Liver (tissue), 9 donors: Measurements from ENCODE around the gene SNRK. TPM values are rescaled to one million over a fixed set of nuclear protein-coding genes. Genes with fewer than 3 reads are reported as not detected.

Source experiments
- DNase-seq: peaks from one replicate; pipeline ENCODE4 v3.0.0-alpha.2; 2017; ENCODE audit warnings: low spot score
- H3K27ac ChIP-seq, 2 donors: one replicate each; pipeline ENCODE4 v1.7.0; 2013; ENCODE audit warnings: inconsistent platforms in 2 of 2, low read length in 2 of 2, control low read depth in 1 of 2, low read depth in 1 of 2, mild to moderate bottlenecking in 1 of 2
- H3K27me3 ChIP-seq, 4 donors: one replicate each; pipeline versions ENCODE4 v1.6.1 to v1.7.0; 2013; ENCODE audit warnings: low read length in 3 of 4, inconsistent platforms in 1 of 4, mild to moderate bottlenecking in 1 of 4, moderate library complexity in 1 of 4; ENCODE audit not compliant: control insufficient read depth in 4 of 4, insufficient read depth in 4 of 4
- H3K36me3 ChIP-seq, 4 donors: one replicate each; pipeline versions ENCODE4 v1.6.1 to v1.7.0; 2013; ENCODE audit warnings: low read length in 3 of 4, mild to moderate bottlenecking in 3 of 4, low read depth in 1 of 4, moderate library complexity in 1 of 4; ENCODE audit not compliant: control insufficient read depth in 4 of 4, insufficient read depth in 3 of 4
- H3K4me1 ChIP-seq, 4 donors: one replicate each; pipeline versions ENCODE4 v1.6.1 to v1.7.0; 2013; ENCODE audit warnings: low read length in 3 of 4, mild to moderate bottlenecking in 3 of 4, moderate library complexity in 1 of 4; ENCODE audit not compliant: control insufficient read depth in 4 of 4, insufficient read depth in 4 of 4
- H3K4me3 ChIP-seq, 3 donors: one replicate each; pipeline versions ENCODE4 v1.6.1 to v1.7.0; 2013; ENCODE audit warnings: low read length in 3 of 3, control low read depth in 1 of 3, low read depth in 1 of 3, mild to moderate bottlenecking in 1 of 3
- H3K9ac ChIP-seq, 2 donors: one replicate each; pipeline ENCODE4 v1.7.0; 2013; ENCODE audit warnings: low read length in 2 of 2, mild to moderate bottlenecking in 2 of 2, moderate library complexity in 2 of 2, control low read depth in 1 of 2, low read depth in 1 of 2
- H3K9me3 ChIP-seq, 4 donors: one replicate each; pipeline versions ENCODE4 v1.6.1 to v1.7.0; 2013; ENCODE audit warnings: low read length in 3 of 4; ENCODE audit not compliant: control insufficient read depth in 4 of 4
- EGR1 ChIP-seq, 2 donors: IDR thresholded peaks; 2 replicates each; pipeline ENCODE4 v1.6.1; 2016 to 2018; ENCODE audit warnings: antibody characterized with exemption in 2 of 2, low read depth in 2 of 2
- FOXA1 ChIP-seq: IDR thresholded peaks from 2 replicates; pipeline ENCODE4 v1.6.1; 2016; ENCODE audit warnings: antibody characterized with exemption
- FOXA2 ChIP-seq: IDR thresholded peaks from 2 replicates; pipeline ENCODE4 v1.6.1; 2016; ENCODE audit warnings: antibody characterized with exemption
- GABPA ChIP-seq, 2 donors: IDR thresholded peaks in 1 of 2; conservative IDR thresholded peaks in 1 of 2; 2 replicates each; pipeline ENCODE4 v1.6.1; 2016; ENCODE audit warnings: antibody characterized with exemption in 2 of 2, mild to moderate bottlenecking in 1 of 2, moderate library complexity in 1 of 2
- HNF4A ChIP-seq, 2 donors: conservative IDR thresholded peaks; 2 replicates each; pipeline ENCODE4 v1.6.1; 2016; ENCODE audit warnings: antibody characterized with exemption in 2 of 2, mild to moderate bottlenecking in 2 of 2
- HNF4G ChIP-seq: IDR thresholded peaks from 2 replicates; pipeline ENCODE4 v1.6.1; 2016; ENCODE audit warnings: antibody characterized with exemption
- JUND ChIP-seq, 2 donors: IDR thresholded peaks; 2 replicates each; pipeline ENCODE4 v1.6.1; 2016; ENCODE audit warnings: antibody characterized with exemption in 2 of 2
- NR2F2 ChIP-seq: IDR thresholded peaks from 2 replicates; pipeline ENCODE4 v1.6.1; 2016; ENCODE audit warnings: antibody characterized with exemption
- RAD21 ChIP-seq, 2 donors: IDR thresholded peaks; 2 replicates each; pipeline ENCODE4 v1.6.1; 2016; ENCODE audit warnings: antibody characterized with exemption in 2 of 2, mild to moderate bottlenecking in 2 of 2
- SP1 ChIP-seq: IDR thresholded peaks from 2 replicates; pipeline ENCODE4 v1.6.1; 2018; ENCODE audit warnings: antibody characterized with exemption, mild to moderate bottlenecking
- TAF1 ChIP-seq: conservative IDR thresholded peaks from 2 replicates; pipeline ENCODE4 v1.6.1; 2016; ENCODE audit warnings: antibody characterized with exemption, mild to moderate bottlenecking
- YY1 ChIP-seq: IDR thresholded peaks from 2 replicates; pipeline ENCODE4 v1.6.1; 2016; ENCODE audit warnings: antibody characterized with exemption, mild to moderate bottlenecking
- polyA plus RNA-seq, 2 donors: library from polyadenylated mRNA; stranded (reverse) in 1 of 2; unstranded in 1 of 2; fragments of 200-250 nt in 1 of 2; fragments of >200 nt in 1 of 2; fragmentation: Nextera tagmentation in 1 of 2; extraction: Ambion mirVana in 1 of 2; gene quantifications; one replicate each; pipeline versions ENCODE4 v1.2.1 to v1.2.3, GENCODE V29; 2013 to 2015
- total RNA-seq, 2 donors: library from RNA; depleted of rRNA; stranded (reverse); fragments of >200 nt; gene quantifications; one replicate each; pipeline ENCODE4 v1.2.3, GENCODE V29; 2014
- TF ChIP-seq, protein P1 (sequence below): IDR thresholded peaks from 2 replicates; pipeline ENCODE4 v1.6.1; 2016; ENCODE audit warnings: antibody characterized with exemption
- TF ChIP-seq, protein P2 (sequence below): fragments of 150-350 bp; IDR thresholded peaks from 2 replicates; pipeline ENCODE4 v1.5.1; 2017; ENCODE audit warnings: improper control_type of control experiment, low read depth, low read length; ENCODE audit not compliant: missing input control
- TF ChIP-seq, protein P3 (sequence below): IDR thresholded peaks from 2 replicates; pipeline ENCODE4 v1.6.1; 2016; ENCODE audit warnings: antibody characterized with exemption
- TF ChIP-seq, protein P4 (sequence below): IDR thresholded peaks from 2 replicates; pipeline ENCODE4 v1.6.1; 2016; ENCODE audit warnings: antibody characterized with exemption, mild to moderate bottlenecking
- donor health status: healthy.
- donor health status: healthy.
- donor health status: healthy.
- donor health status: healthy.
- donor health status: healthy.

The SNRK gene
- total and polyA plus RNA-seq, 4 donors, result 5.8 to 28.5 (median 14.6) TPM

DNA sequence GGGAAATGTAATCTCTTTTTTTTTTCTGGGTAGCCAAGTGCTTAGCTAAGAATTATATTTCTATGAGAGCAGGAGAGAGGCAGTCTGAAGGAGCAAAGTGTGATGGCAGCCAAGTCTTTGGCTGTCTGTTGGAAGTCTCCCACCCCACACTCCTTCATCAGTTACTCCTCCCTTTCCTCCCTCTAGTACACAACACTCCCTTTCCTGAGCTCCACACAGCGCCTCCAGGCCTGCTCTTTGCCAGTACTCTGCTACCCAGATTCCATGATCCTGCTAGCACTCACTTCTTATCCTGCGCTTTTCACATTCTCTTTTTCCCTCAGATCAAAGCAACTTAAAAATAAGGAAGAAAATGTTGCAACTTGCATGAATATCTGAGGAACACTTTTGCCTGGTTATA, 37.4 kb upstream of the SNRK start (continued):
- no peak for TF ChIP-seq SP1

DNA sequence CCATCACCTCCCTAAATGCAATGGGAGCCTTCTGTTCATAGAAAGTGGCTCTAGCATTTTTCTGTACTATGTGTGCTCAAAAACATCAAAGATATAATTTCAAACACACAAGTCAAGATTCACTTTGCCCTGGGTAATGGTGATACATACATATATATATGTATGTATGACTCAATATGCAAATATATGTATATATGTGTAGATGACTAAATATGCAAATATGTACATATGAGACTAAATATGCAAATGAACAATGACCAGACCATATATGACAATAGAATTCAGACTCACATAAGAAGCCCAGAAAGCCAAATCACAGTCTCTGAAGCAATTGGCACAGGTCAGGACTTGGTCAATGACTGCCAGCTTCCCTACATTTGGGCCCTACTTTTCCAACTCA, 36.9 kb upstream of the SNRK start:
- Histone ChIP-seq H3K27ac (no peak overlapping the region), H3K4me1 (no peaks in the 10 kb centered on the region), H3K27me3 (no peaks in the 10 kb centered on the region), H3K9me3 (no peaks in the 10 kb centered on the region), H3K4me3 (no peak overlapping the region), H3K9ac (no peak overlapping the region), H3K36me3 (no peaks in the 10 kb centered on the region)
- DNase-seq, result no peak
- TF ChIP-seq JUND (IDR thresholded peaks at IDR 0.05), result no peak
- TF ChIP-seq, protein P1, sequence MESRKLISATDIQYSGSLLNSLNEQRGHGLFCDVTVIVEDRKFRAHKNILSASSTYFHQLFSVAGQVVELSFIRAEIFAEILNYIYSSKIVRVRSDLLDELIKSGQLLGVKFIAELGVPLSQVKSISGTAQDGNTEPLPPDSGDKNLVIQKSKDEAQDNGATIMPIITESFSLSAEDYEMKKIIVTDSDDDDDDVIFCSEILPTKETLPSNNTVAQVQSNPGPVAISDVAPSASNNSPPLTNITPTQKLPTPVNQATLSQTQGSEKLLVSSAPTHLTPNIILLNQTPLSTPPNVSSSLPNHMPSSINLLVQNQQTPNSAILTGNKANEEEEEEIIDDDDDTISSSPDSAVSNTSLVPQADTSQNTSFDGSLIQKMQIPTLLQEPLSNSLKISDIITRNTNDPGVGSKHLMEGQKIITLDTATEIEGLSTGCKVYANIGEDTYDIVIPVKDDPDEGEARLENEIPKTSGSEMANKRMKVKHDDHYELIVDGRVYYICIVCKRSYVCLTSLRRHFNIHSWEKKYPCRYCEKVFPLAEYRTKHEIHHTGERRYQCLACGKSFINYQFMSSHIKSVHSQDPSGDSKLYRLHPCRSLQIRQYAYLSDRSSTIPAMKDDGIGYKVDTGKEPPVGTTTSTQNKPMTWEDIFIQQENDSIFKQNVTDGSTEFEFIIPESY, result no peak
- no peak for TF ChIP-seq FOXA2
- TF ChIP-seq YY1, result no peak
- no peak for TF ChIP-seq NR2F2
- no peak for TF ChIP-seq EGR1 (IDR thresholded peaks at IDR 0.05; ENCODE audit: low read depth in 2 of 2)
- no peak for TF ChIP-seq HNF4G
- no peak for TF ChIP-seq GABPA (IDR thresholded peaks at IDR 0.05 in 1 of 2, conservative IDR thresholded peaks at IDR 0.05 in 1 of 2)
- TF ChIP-seq, protein P2, sequence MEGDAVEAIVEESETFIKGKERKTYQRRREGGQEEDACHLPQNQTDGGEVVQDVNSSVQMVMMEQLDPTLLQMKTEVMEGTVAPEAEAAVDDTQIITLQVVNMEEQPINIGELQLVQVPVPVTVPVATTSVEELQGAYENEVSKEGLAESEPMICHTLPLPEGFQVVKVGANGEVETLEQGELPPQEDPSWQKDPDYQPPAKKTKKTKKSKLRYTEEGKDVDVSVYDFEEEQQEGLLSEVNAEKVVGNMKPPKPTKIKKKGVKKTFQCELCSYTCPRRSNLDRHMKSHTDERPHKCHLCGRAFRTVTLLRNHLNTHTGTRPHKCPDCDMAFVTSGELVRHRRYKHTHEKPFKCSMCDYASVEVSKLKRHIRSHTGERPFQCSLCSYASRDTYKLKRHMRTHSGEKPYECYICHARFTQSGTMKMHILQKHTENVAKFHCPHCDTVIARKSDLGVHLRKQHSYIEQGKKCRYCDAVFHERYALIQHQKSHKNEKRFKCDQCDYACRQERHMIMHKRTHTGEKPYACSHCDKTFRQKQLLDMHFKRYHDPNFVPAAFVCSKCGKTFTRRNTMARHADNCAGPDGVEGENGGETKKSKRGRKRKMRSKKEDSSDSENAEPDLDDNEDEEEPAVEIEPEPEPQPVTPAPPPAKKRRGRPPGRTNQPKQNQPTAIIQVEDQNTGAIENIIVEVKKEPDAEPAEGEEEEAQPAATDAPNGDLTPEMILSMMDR, result no peak
- TF ChIP-seq, protein P3, sequence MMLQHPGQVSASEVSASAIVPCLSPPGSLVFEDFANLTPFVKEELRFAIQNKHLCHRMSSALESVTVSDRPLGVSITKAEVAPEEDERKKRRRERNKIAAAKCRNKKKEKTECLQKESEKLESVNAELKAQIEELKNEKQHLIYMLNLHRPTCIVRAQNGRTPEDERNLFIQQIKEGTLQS, result no peak
- TF ChIP-seq TAF1, result no peak
- TF ChIP-seq RAD21 (IDR thresholded peaks at IDR 0.05), result no peak
- TF ChIP-seq, protein P4, sequence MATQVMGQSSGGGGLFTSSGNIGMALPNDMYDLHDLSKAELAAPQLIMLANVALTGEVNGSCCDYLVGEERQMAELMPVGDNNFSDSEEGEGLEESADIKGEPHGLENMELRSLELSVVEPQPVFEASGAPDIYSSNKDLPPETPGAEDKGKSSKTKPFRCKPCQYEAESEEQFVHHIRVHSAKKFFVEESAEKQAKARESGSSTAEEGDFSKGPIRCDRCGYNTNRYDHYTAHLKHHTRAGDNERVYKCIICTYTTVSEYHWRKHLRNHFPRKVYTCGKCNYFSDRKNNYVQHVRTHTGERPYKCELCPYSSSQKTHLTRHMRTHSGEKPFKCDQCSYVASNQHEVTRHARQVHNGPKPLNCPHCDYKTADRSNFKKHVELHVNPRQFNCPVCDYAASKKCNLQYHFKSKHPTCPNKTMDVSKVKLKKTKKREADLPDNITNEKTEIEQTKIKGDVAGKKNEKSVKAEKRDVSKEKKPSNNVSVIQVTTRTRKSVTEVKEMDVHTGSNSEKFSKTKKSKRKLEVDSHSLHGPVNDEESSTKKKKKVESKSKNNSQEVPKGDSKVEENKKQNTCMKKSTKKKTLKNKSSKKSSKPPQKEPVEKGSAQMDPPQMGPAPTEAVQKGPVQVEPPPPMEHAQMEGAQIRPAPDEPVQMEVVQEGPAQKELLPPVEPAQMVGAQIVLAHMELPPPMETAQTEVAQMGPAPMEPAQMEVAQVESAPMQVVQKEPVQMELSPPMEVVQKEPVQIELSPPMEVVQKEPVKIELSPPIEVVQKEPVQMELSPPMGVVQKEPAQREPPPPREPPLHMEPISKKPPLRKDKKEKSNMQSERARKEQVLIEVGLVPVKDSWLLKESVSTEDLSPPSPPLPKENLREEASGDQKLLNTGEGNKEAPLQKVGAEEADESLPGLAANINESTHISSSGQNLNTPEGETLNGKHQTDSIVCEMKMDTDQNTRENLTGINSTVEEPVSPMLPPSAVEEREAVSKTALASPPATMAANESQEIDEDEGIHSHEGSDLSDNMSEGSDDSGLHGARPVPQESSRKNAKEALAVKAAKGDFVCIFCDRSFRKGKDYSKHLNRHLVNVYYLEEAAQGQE, result no peak
- TF ChIP-seq HNF4A (conservative IDR thresholded peaks at IDR 0.05), result no peak
- TF ChIP-seq FOXA1, result no peak
- no peak for TF ChIP-seq SP1
